22Rv1 (cell line): ENCODE results near the gene VDAC2.

Experiments used
- H3K27ac ChIP-seq: fragments of 450-650 bp; 2 replicates; pipeline ENCODE4 v1.5.1; 2017
- ZFX ChIP-seq: fragments of 450-650 bp; IDR thresholded peaks from 2 replicates; pipeline ENCODE4 v1.6.1; 2017; ENCODE audit warnings: antibody characterized with exemption, borderline replicate concordance
- TF ChIP-seq, protein P1 (sequence below): fragments of 450-650 bp; IDR thresholded peaks from 2 replicates; pipeline ENCODE4 v1.5.1; 2017; ENCODE audit warnings: mild to moderate bottlenecking

Gene VDAC2

GRCh38 chr10:75265856-75266255 lies 55.3 kb downstream of the VDAC2 start:
- TF ChIP-seq, protein P1, sequence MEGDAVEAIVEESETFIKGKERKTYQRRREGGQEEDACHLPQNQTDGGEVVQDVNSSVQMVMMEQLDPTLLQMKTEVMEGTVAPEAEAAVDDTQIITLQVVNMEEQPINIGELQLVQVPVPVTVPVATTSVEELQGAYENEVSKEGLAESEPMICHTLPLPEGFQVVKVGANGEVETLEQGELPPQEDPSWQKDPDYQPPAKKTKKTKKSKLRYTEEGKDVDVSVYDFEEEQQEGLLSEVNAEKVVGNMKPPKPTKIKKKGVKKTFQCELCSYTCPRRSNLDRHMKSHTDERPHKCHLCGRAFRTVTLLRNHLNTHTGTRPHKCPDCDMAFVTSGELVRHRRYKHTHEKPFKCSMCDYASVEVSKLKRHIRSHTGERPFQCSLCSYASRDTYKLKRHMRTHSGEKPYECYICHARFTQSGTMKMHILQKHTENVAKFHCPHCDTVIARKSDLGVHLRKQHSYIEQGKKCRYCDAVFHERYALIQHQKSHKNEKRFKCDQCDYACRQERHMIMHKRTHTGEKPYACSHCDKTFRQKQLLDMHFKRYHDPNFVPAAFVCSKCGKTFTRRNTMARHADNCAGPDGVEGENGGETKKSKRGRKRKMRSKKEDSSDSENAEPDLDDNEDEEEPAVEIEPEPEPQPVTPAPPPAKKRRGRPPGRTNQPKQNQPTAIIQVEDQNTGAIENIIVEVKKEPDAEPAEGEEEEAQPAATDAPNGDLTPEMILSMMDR: no peak
- TF ChIP-seq ZFX: no peak
- no peak overlapping the region for H3K27ac ChIP-seq

DNA sequence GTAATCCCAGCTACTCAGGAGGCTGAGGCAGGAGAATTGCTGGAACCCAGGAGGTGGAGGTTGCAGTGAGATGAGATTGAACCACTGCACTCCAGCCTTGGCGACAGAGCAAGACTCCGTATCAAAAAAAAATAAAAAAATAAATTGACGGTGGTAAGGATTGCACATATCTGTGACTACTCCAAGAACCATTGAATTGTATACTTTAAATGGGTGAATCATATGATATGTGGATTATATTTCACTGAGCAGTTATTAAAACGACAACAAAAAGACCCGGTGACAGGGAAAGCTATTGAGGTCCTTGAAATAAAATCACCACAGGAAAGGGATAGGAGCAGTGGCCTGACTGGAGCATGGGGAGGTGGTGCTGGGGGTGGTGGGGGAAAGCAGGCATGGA lies 56.3 kb downstream of the VDAC2 start:
- no peak overlapping the region for H3K27ac ChIP-seq
- TF ChIP-seq, protein P1: no peak
- TF ChIP-seq ZFX: no peak

DNA sequence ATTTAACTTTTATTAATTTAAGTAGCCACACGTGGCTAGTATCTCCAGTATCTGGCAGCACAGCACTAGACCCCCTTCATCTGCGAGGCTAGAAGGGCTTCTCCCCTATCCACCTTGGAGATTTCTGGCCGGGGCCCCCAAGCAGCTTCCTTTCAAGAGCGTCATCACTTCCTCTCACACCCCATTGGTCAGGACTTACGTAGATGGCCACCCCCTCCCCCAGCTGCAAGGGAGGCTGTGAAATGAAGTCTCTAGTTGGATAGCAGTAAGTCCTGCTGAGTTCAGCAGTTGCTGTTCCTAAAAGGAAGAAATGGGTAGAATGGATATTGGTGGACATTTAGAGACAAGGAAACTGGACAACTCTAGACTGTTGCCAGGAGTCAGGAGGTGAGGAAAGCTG lies 59.0 kb downstream of the VDAC2 start:
- TF ChIP-seq, protein P1: no peak
- no peak for TF ChIP-seq ZFX
- no peak overlapping the region for H3K27ac ChIP-seq

DNA sequence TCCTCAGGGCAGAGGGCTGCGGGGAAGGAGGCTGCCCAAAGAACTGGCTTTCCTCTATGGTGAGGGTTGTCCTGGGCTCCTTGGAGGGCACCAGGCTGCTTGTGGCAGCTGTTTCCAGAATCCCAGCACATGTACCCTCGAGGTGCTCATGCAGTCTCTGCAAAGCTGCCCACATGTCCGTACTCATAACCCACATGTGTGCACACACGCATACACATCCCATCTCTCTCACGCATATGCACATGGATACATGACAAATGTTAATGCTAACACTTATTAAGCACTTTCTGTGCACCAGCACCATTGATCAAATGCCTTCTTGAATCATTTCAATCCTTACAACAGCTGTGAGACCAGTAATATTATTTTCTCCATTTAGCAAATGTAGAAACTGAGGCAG lies 61.5 kb downstream of the VDAC2 start:
- H3K27ac ChIP-seq: no peak overlapping the region
- TF ChIP-seq, protein P1: no peak
- no peak for TF ChIP-seq ZFX

- no peak overlapping the region for H3K27ac ChIP-seq
- no peak for TF ChIP-seq ZFX
Measured at GRCh38 chr10:75272896-75273295, 62.3 kb downstream of the VDAC2 start.

DNA sequence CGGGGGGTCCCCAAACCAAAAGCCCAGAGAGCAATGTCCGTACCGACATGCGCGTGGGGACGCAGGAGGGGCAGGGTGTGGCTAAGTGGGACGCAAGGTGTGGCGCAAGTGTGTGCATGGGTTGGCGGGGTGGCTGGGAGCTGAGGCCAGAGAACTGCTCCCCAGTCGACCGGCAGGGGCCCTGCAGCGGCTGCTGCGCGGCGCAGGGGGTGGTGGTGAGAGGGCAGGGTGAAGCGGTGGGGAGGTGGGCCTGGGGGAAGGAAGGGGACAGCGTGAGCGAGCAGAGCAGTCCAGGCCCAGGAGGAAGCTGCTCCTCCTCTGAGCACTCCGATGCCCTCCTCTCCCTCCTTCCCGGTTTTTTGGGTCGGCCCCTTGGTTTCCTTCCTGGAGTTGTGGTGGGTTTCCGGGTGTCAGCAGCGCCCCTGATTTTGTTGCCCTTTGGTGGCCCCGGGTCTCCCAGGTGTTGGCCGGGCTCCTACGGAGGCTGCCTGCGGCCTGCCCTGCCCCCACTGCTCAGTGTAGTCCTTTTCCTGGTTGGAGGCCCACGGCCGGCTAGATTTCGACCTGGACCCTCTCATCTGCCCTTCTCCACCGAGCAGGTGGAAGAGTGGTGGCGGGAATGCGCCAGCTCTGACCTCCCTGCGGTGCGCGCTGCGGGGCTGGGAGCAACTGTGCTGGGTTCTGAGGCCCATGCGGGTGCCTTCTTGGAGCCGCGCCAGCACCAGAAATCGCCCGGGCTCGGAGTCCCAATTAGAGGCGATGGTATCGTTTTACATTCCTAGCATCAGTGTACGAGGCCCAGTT lies 65.7 kb downstream of the VDAC2 start:
- H3K27ac ChIP-seq: no peak overlapping the region
- TF ChIP-seq ZFX: no peak
- TF ChIP-seq, protein P1: no peak

DNA sequence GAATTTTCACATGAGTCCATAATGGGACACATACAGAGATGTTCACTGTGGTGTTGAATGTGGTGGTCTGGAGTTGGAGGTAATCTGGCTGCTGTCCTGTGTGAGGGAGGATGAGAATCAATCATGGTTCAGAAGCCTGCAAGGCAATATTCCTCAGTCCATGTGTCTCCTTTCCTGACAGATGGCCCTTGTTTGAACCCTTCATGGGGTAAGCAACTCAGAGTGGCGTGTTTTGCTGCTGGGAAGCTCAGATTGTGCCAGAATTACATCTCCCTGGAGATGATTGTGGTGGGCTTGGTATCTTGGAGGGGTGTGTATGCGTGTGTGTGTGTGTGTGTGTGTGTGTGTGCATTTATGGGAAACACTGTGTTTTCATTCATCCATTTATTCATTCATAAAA lies 69.6 kb downstream of the VDAC2 start:
- TF ChIP-seq ZFX: no peak
- TF ChIP-seq, protein P1: no peak
- H3K27ac ChIP-seq: no peak overlapping the region
